AG10803 (cell line): ENCODE results near the gene FILIP1.

Source experiments
- DNase-seq: peaks from one replicate; pipeline ENCODE4 v3.0.0; 2010; ENCODE audit warnings: low read depth
- H3K4me3 ChIP-seq: 2 replicates; pipeline ENCODE4 v1.5.1; 2011; ENCODE audit warnings: mild to moderate bottlenecking, low read length, control low read depth
- CTCF ChIP-seq: conservative IDR thresholded peaks from 2 replicates; pipeline ENCODE4 v1.5.1; 2011; ENCODE audit warnings: mild to moderate bottlenecking, low read length, control low read depth, inconsistent platforms

Gene FILIP1

GRCh38 chr6:75300531-75300855 is 193.1 kb downstream of the FILIP1 start:
- no peak for TF ChIP-seq CTCF
- no peak overlapping the region for H3K4me3 ChIP-seq
- DNase-seq: no peak

- H3K4me3 ChIP-seq: no peak overlapping the region
- no peak for TF ChIP-seq CTCF
- peak; percentile 29 for DNase-seq
Measured at GRCh38 chr6:75299801-75300530, 193.6 kb downstream of the FILIP1 start.

GRCh38 chr6:75296811-75297779 is 196.5 kb downstream of the FILIP1 start:
- peak; percentile 64 for DNase-seq
- H3K4me3 ChIP-seq: no peak overlapping the region
- TF ChIP-seq CTCF: peak; percentile 81

GRCh38 chr6:75292555-75292954 is 201.0 kb downstream of the FILIP1 start:
- DNase-seq: no peak
- no peak for TF ChIP-seq CTCF
- no peak overlapping the region for H3K4me3 ChIP-seq

GRCh38 chr6:75291744-75292143 is 201.9 kb downstream of the FILIP1 start:
- no peak overlapping the region for H3K4me3 ChIP-seq
- TF ChIP-seq CTCF: no peak
- no peak for DNase-seq

- no peak for DNase-seq
- no peak for TF ChIP-seq CTCF
Measured at GRCh38 chr6:75291331-75291730, 202.3 kb downstream of the FILIP1 start.

More at GRCh38 chr6:75291331-75291730, 202.3 kb downstream of the FILIP1 start:
- no peak overlapping the region for H3K4me3 ChIP-seq
